Caco-2 (cell line): ENCODE data around the gene TWIST2. TPM values are rescaled to one million over a fixed set of nuclear protein-coding genes. Genes with fewer than 3 reads are reported as not detected.

Experiments used
- BruUV-seq: library from RNA; stranded (reverse); fragments of 400-500 nt; replicated peaks from 2 replicates; lab custom pipeline; 2021; lab: Mats Ljungman, UMichigan
- CTCF ChIA-PET: fragments of 300-600 bp; sonication (Branson Sonifier 250); formaldehyde crosslinking; loops from one replicate; lab custom pipeline; 2022; ENCODE audit warnings: antibody characterized with exemption; lab: Charles Lee
- POLR2A ChIA-PET: fragments of 300-600 bp; sonication (Branson Sonifier 250); formaldehyde crosslinking; loops from one replicate; lab custom pipeline; 2022; ENCODE audit warnings: antibody characterized with exemption; lab: Charles Lee
- DNase-seq, 2 experiments: peaks; one replicate each; pipeline versions ENCODE4 v3.0.0 to v3.0.0-alpha.2; 2020 to 2022
- H3K27me3 ChIP-seq: replicated peaks from 2 replicates; pipeline ENCODE4 v1.6.0; 2011; ENCODE audit warnings: low read length; ENCODE audit not compliant: control insufficient read depth, insufficient read depth
- H3K36me3 ChIP-seq: 2 replicates; pipeline ENCODE4 v1.5.1; 2011; ENCODE audit warnings: low read length; ENCODE audit not compliant: control insufficient read depth, insufficient read depth
- H3K4me1 ChIP-seq: fragments of 250-450 bp; sonication (Bioruptor Pico); 2 replicates; pipeline ENCODE4 v1.5.1; 2020; ENCODE audit warnings: mild to moderate bottlenecking
- H3K4me3 ChIP-seq: 2 replicates; pipeline ENCODE4 v1.5.1; 2011; ENCODE audit warnings: low read depth, mild to moderate bottlenecking, control low read depth, low read length
- H3K9me3 ChIP-seq: fragments of 250-450 bp; sonication (Bioruptor Pico); 2 replicates; pipeline ENCODE4 v1.5.1; 2020; ENCODE audit warnings: mild to moderate bottlenecking, moderate library complexity
- H3K27ac Mint-ChIP-seq: one replicate; pipeline ENCODE4 v1.8.0; 2022; ENCODE audit warnings: mixed read lengths; ENCODE audit not compliant: unreplicated experiment
- H3K27me3 Mint-ChIP-seq: one replicate; pipeline ENCODE4 v1.8.0; 2022; ENCODE audit warnings: mixed read lengths; ENCODE audit not compliant: insufficient read depth, unreplicated experiment
- H3K36me3 Mint-ChIP-seq: one replicate; pipeline ENCODE4 v1.8.0; 2022; ENCODE audit warnings: mild to moderate bottlenecking, mixed read lengths; ENCODE audit not compliant: insufficient read depth, unreplicated experiment
- H3K4me1 Mint-ChIP-seq: one replicate; pipeline ENCODE4 v1.8.0; 2022; ENCODE audit warnings: low read depth, mixed read lengths; ENCODE audit not compliant: unreplicated experiment
- H3K4me3 Mint-ChIP-seq: one replicate; pipeline ENCODE4 v1.8.0; 2022; ENCODE audit warnings: mild to moderate bottlenecking, moderate library complexity, mixed read lengths; ENCODE audit not compliant: unreplicated experiment
- H3K9me3 Mint-ChIP-seq: one replicate; pipeline ENCODE4 v1.8.0; 2022; ENCODE audit warnings: mixed read lengths; ENCODE audit not compliant: unreplicated experiment
- CTCF ChIP-seq, 2 experiments: fragments of 200-600 bp in 1 of 2; IDR thresholded peaks; 1 replicate in 1 of 2; 2 replicates in 1 of 2; pipeline versions ENCODE4 v1.5.1 to v1.8.0; 2011 to 2022; ENCODE audit warnings: antibody characterized with exemption in 1 of 2, control low read depth in 1 of 2, inconsistent platforms in 1 of 2, low read depth in 1 of 2, low read length in 1 of 2, mild to moderate bottlenecking in 1 of 2, moderate library complexity in 1 of 2; ENCODE audit not compliant: insufficient read depth in 1 of 2, severe bottlenecking in 1 of 2, unreplicated experiment in 1 of 2
- intact Hi-C: fragments of 100-400 bp; cut with micrococcal nuclease; formaldehyde crosslinking; loops from one replicate; pipeline ENCODE4 v1.10.0; 2022; ENCODE audit not compliant: unreplicated experiment
- total RNA-seq: library from RNA; stranded (reverse); gene quantifications from 2 replicates; pipeline ENCODE4 v1.2.3, GENCODE V29; 2022

The TWIST2 gene
- total RNA-seq, 1 experiment from 2014 or later: not detected

GRCh38 chr2:238851026-238851425 is 3.1 kb downstream of the TWIST2 start:
- intact Hi-C loops: no loop called here
- H3K27ac Mint-ChIP-seq: no peak overlapping the region
- H3K4me3 ChIP-seq: no peak overlapping the region
- no peaks in the 10 kb centered on the region for H3K36me3 Mint-ChIP-seq
- TF ChIP-seq CTCF (IDR thresholded peaks at IDR 0.05; ENCODE audit: insufficient read depth in 1 of 2, low read depth in 1 of 2, low read length in 1 of 2, severe bottlenecking in 1 of 2, unreplicated experiment in 1 of 2): no peak
- H3K36me3 ChIP-seq: no peaks in the 10 kb centered on the region
- no peaks in the 10 kb centered on the region for H3K27me3 ChIP-seq
- H3K9me3 Mint-ChIP-seq: no peaks in the 10 kb centered on the region
- no TSS peak for BruUV-seq
- H3K27me3 Mint-ChIP-seq: no peaks in the 10 kb centered on the region
- H3K9me3 ChIP-seq: no peaks in the 10 kb centered on the region
- CTCF ChIA-PET: no interaction called here
- no peaks in the 10 kb centered on the region for H3K4me1 Mint-ChIP-seq
- H3K4me3 Mint-ChIP-seq: no peak overlapping the region
- POLR2A ChIA-PET: no interaction called here
- no peak for DNase-seq
- H3K4me1 ChIP-seq: no peaks in the 10 kb centered on the region

- ChIA-PET CTCF (no interaction called here), POLR2A (no interaction called here)
- no peak for TF ChIP-seq CTCF (IDR thresholded peaks at IDR 0.05; ENCODE audit: insufficient read depth in 1 of 2, low read depth in 1 of 2, low read length in 1 of 2, severe bottlenecking in 1 of 2, unreplicated experiment in 1 of 2)
- Mint-ChIP-seq H3K9me3 (no peaks in the 10 kb centered on the region), H3K4me1 (no peaks in the 10 kb centered on the region), H3K27ac (no peak overlapping the region), H3K4me3 (no peak overlapping the region), H3K36me3 (no peaks in the 10 kb centered on the region), H3K27me3 (no peaks in the 10 kb centered on the region)
- no peak overlapping the region for H3K4me3 ChIP-seq
- no TSS peak for BruUV-seq
- intact Hi-C loops: no loop called here
- H3K36me3 ChIP-seq: no peaks in the 10 kb centered on the region
- no peak for DNase-seq
- no peaks in the 10 kb centered on the region for H3K9me3 ChIP-seq
- no peaks in the 10 kb centered on the region for H3K27me3 ChIP-seq
- H3K4me1 ChIP-seq: no peaks in the 10 kb centered on the region
Measured at GRCh38 chr2:238851761-238852160, 3.9 kb downstream of the TWIST2 start.

GRCh38 chr2:238852206-238852869 is 4.5 kb downstream of the TWIST2 start:
- TF ChIP-seq CTCF (IDR thresholded peaks at IDR 0.05; ENCODE audit: insufficient read depth in 1 of 2, low read depth in 1 of 2, low read length in 1 of 2, severe bottlenecking in 1 of 2, unreplicated experiment in 1 of 2): no peak
- POLR2A ChIA-PET: no interaction called here
- Histone ChIP-seq H3K4me1 (no peaks in the 10 kb centered on the region), H3K4me3 (no peak overlapping the region), H3K36me3 (no peaks in the 10 kb centered on the region), H3K27me3 (no peaks in the 10 kb centered on the region), H3K9me3 (no peaks in the 10 kb centered on the region)
- no peak overlapping the region for H3K27ac Mint-ChIP-seq
- intact Hi-C loops: no loop called here
- CTCF ChIA-PET: no interaction called here
- no peak for DNase-seq
- no TSS peak for BruUV-seq
- no peaks in the 10 kb centered on the region for H3K36me3 Mint-ChIP-seq
- H3K9me3 Mint-ChIP-seq: no peaks in the 10 kb centered on the region
- no peaks in the 10 kb centered on the region for H3K4me1 Mint-ChIP-seq
- no peaks in the 10 kb centered on the region for H3K27me3 Mint-ChIP-seq
- no peak overlapping the region for H3K4me3 Mint-ChIP-seq
